ENCODE data around the gene TUBE1. TPM values are rescaled to one million over a fixed set of nuclear protein-coding genes. Genes with fewer than 3 reads are reported as not detected.

The TUBE1 gene
- total RNA-seq, 2 experiments from 2014 or later = 28.2 to 30.8 TPM

DNA sequence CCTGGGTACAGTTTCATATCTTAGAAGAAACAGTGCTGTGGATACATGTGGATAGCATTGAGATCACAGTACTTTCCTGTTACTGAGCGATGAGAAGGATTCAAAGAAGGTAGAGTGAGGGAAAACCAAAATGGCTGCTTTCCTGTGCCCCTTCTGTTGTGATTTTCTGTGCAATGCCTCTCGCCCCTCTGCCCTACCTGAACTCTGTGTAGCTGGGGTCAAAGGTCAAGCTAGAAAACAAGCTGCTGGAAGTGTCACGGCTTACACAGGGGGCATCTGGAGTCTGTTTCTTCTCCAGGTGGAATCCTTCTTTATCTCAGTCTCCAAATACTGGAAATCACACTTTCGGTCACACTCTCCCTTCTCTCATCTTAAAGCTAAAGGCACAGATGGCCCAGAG is 60.3 kb downstream of the TUBE1 start:
- TF ChIP-seq CTCF (IDR thresholded peaks at IDR 0.05) = no peak
- peaks cover 5% of the 10 kb centered on the region for H3K9me3 Mint-ChIP-seq
- peaks cover 84% of the 10 kb centered on the region for H3K4me1 Mint-ChIP-seq (ENCODE audit: low read depth)
- H3K36me3 ChIP-seq (ENCODE audit: insufficient read depth, low read length) = no peaks in the 10 kb centered on the region
- no peak overlapping the region for H3K4me3 ChIP-seq (ENCODE audit: low read length)
- peak overlapping the region; percentile 87 to 92 for H3K27ac ChIP-seq (ENCODE audit: low read depth in 1 of 2, low read length in 2 of 2)
- H3K27me3 ChIP-seq (ENCODE audit: control insufficient read depth in 1 of 2, insufficient read depth in 2 of 2, low read length in 2 of 2) = no peaks in the 10 kb centered on the region
- H3K4me3 Mint-ChIP-seq = no peak overlapping the region
- CTCF ChIA-PET = interaction anchor here (1.1 to 1.2 kb wide), 2 partner anchors 16 to 29 kb away, joined by 3 to 4 read pairs; no protein-coding TSS in a partner anchor
- ATAC-seq (ENCODE audit: poor library complexity) = no peak
- POLR2A ChIA-PET = interaction anchor here (0.7 to 3.6 kb wide), 8 partner anchors 10 to 316 kb away, joined by 3 to 44 read pairs (median 5); no protein-coding TSS in a partner anchor
- intact Hi-C loops (cut with DNase I, micrococcal nuclease) = no loop called here
- H3K9me3 ChIP-seq (ENCODE audit: control insufficient read depth in 1 of 2, insufficient read depth in 1 of 2, low read length in 2 of 2) = peaks cover 0 to 6% of the 10 kb centered on the region in 2 experiments
- H3K27ac Mint-ChIP-seq = peak overlapping the region; percentile 93
- DNase-seq = no peak
- peaks cover 59% of the 10 kb centered on the region for H3K4me1 ChIP-seq (ENCODE audit: insufficient read depth, low read length)
- peaks cover 16% of the 10 kb centered on the region for H3K36me3 Mint-ChIP-seq (ENCODE audit: low read depth)
- no peaks in the 10 kb centered on the region for H3K27me3 Mint-ChIP-seq

- no peaks in the 10 kb centered on the region for H3K27me3 Mint-ChIP-seq
Measured at GRCh38 chr6:112024464-112024863, 62.8 kb downstream of the TUBE1 start.

GRCh38 chr6:112022749-112023148 is 64.5 kb downstream of the TUBE1 start:
- no peaks in the 10 kb centered on the region for H3K36me3 ChIP-seq (ENCODE audit: insufficient read depth, low read length)
- ChIA-PET CTCF (no interaction called here), POLR2A (interaction anchor here (1.0 kb wide), 1 partner anchor 202 kb away, joined by 3 read pairs; no protein-coding TSS in a partner anchor)
- Mint-ChIP-seq H3K4me3 (no peak overlapping the region), H3K36me3 (ENCODE audit: low read depth) (peaks cover 11% of the 10 kb centered on the region), H3K4me1 (ENCODE audit: low read depth) (peaks cover 77% of the 10 kb centered on the region), H3K27ac (no peak overlapping the region), H3K9me3 (peaks cover 5% of the 10 kb centered on the region), H3K27me3 (no peaks in the 10 kb centered on the region)
- intact Hi-C loops (cut with DNase I, micrococcal nuclease) = no loop called here
- no peak for ATAC-seq (ENCODE audit: poor library complexity)
- peaks cover 30% of the 10 kb centered on the region for H3K4me1 ChIP-seq (ENCODE audit: insufficient read depth, low read length)
- H3K27me3 ChIP-seq (ENCODE audit: control insufficient read depth in 1 of 2, insufficient read depth in 2 of 2, low read length in 2 of 2) = no peaks in the 10 kb centered on the region
- TF ChIP-seq CTCF (IDR thresholded peaks at IDR 0.05) = no peak
- H3K27ac ChIP-seq (ENCODE audit: low read depth in 1 of 2, low read length in 2 of 2) = no peak overlapping the region
- peaks cover 0 to 6% of the 10 kb centered on the region in 2 experiments for H3K9me3 ChIP-seq (ENCODE audit: control insufficient read depth in 1 of 2, insufficient read depth in 1 of 2, low read length in 2 of 2)
- no peak overlapping the region for H3K4me3 ChIP-seq (ENCODE audit: low read length)
- DNase-seq = no peak

More at GRCh38 chr6:112024464-112024863, 62.8 kb downstream of the TUBE1 start:
- peaks cover 46% of the 10 kb centered on the region for H3K4me1 ChIP-seq (ENCODE audit: insufficient read depth, low read length)
- no peaks in the 10 kb centered on the region for H3K27me3 ChIP-seq (ENCODE audit: control insufficient read depth in 1 of 2, insufficient read depth in 2 of 2, low read length in 2 of 2)
- H3K36me3 Mint-ChIP-seq (ENCODE audit: low read depth) = peaks cover 16% of the 10 kb centered on the region
- ChIA-PET POLR2A (interaction anchor here (0.8 kb wide), 1 partner anchor 14 kb away, joined by 3 read pairs; no protein-coding TSS in a partner anchor), CTCF (no interaction called here)
- H3K9me3 ChIP-seq (ENCODE audit: control insufficient read depth in 1 of 2, insufficient read depth in 1 of 2, low read length in 2 of 2) = peaks cover 0 to 6% of the 10 kb centered on the region in 2 experiments
- H3K9me3 Mint-ChIP-seq = peaks cover 5% of the 10 kb centered on the region
- ATAC-seq (ENCODE audit: poor library complexity) (no peak), DNase-seq (no peak)
- H3K4me3 ChIP-seq (ENCODE audit: low read length) = no peak overlapping the region
- no peaks in the 10 kb centered on the region for H3K36me3 ChIP-seq (ENCODE audit: insufficient read depth, low read length)
- H3K4me1 Mint-ChIP-seq (ENCODE audit: low read depth) = peaks cover 81% of the 10 kb centered on the region
- TF ChIP-seq CTCF (IDR thresholded peaks at IDR 0.05) = no peak
- intact Hi-C loops (cut with DNase I, micrococcal nuclease) = no loop called here
- no peak overlapping the region for H3K27ac ChIP-seq (ENCODE audit: low read depth in 1 of 2, low read length in 2 of 2)
- H3K27ac Mint-ChIP-seq = peak overlapping the region; percentile 37
- H3K4me3 Mint-ChIP-seq = no peak overlapping the region
